ENCODE results near the gene CIROP. TPM values are rescaled to one million over a fixed set of nuclear protein-coding genes. Genes with fewer than 3 reads are reported as not detected.

The CIROP gene
- total RNA-seq, 1 experiment from 2014 or later: not detected

DNA sequence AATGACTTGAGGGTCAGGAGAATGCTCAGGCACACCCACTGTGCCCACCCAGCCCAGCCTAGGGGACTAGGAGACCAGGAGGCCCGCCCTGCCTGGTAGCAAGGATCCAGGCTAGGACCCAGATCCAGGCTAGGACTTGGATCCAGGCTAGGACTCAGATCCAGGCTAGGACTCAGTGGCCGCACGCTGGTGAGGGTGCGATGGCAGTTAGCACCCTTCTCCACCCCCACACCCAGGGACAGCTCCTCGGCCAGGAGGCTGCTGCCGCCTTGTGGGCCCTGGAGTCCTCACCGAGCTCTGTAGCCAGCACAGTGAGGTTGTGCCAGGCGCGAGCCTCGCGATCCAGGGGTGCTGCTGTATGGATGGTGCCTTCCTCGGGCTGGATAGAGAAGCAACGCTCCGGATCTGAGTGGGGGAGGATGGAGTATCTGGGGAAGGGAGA lies 52.6 kb downstream of the CIROP start:
- POLR2A ChIA-PET (ENCODE audit: unreplicated experiment): interaction anchor here (0.6 kb wide), 1 partner anchor 66 kb away, joined by 3 read pairs; no protein-coding TSS in a partner anchor
- intact Hi-C loops (cut with micrococcal nuclease; ENCODE audit: unreplicated experiment): no loop called here
- no peak for DNase-seq

DNA sequence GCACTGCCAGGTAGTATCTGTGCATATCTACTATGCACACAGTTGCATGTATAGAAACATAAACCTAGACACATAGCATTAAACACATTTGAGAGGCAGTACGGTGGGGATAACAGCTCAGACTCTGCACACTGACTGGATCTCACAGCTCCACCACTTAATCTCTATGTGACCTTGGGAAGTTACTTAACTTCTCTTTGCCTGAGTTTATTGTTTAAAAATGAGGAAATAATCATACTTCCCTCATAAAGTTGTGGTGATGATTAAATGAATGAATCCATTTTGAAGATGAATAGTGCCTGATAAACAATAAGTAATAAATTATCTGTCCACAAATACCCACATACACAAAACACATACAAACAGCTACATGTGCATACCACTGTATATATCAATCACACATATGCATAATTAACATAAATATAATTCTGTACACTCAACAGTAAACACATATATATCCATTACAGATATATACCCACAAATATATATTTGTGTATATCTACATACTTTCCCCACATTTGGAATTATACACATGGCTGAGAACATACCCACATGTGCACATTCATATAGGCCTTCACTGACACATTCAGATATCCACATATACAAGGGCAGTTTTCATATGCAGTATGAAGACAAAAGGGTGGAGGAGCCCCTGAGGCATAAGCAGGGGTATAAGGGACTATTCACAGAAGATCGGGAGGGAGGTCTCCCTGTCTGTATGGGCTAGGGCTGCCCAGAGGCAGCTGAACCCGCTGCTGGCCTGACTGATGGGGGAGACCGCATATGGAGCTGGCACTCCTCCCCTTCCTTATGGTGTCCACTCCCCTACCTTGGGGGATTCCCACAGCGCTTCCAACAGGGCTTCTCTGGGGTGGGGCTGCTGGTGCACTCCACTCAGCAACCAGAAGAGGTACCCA lies 53.4 kb downstream of the CIROP start:
- 0 out of 2 replicates have a peak, but pooled peaks cover 2% of the 10 kb centered on the region for H3K4me1 ChIP-seq (replicated peaks; ENCODE audit: insufficient read depth)
- intact Hi-C loops (cut with micrococcal nuclease; ENCODE audit: unreplicated experiment): no loop called here
- H3K4me2 ChIP-seq: no peak overlapping the region
- H3K27me3 ChIP-seq (ENCODE audit: insufficient read depth, low read depth): no peaks in the 10 kb centered on the region
- H3K9me2 ChIP-seq (ENCODE audit: insufficient read depth): no peaks in the 10 kb centered on the region
- H2AFZ ChIP-seq: no peak overlapping the region
- no TSS peak for BruUV-seq (replicated peaks)
- no peak overlapping the region for H3K4me3 ChIP-seq
- H3K79me2 ChIP-seq (ENCODE audit: low read depth): no peaks in the 10 kb centered on the region
- no peaks in the 10 kb centered on the region for H4K20me1 ChIP-seq (ENCODE audit: insufficient read depth)
- no peak for DNase-seq
- ChIA-PET CTCF (no interaction called here), POLR2A (ENCODE audit: unreplicated experiment) (interaction anchor here (0.6 kb wide), 1 partner anchor 28 kb away, joined by 4 read pairs; no protein-coding TSS in a partner anchor)
- no peaks in the 10 kb centered on the region for H3K36me3 ChIP-seq (ENCODE audit: low read depth)
- H3F3A ChIP-seq (ENCODE audit: insufficient read depth, low read depth): peaks cover 5% of the 10 kb centered on the region; the same call in 1 of the 2 replicates
- no peak overlapping the region for H3K27ac ChIP-seq
- no peaks in the 10 kb centered on the region for H3K9me3 ChIP-seq (ENCODE audit: insufficient read depth, low read depth)
- no peak for TF ChIP-seq EZH2 (IDR thresholded peaks at IDR 0.05; ENCODE audit: low read depth)
- TF ChIP-seq, protein P1, sequence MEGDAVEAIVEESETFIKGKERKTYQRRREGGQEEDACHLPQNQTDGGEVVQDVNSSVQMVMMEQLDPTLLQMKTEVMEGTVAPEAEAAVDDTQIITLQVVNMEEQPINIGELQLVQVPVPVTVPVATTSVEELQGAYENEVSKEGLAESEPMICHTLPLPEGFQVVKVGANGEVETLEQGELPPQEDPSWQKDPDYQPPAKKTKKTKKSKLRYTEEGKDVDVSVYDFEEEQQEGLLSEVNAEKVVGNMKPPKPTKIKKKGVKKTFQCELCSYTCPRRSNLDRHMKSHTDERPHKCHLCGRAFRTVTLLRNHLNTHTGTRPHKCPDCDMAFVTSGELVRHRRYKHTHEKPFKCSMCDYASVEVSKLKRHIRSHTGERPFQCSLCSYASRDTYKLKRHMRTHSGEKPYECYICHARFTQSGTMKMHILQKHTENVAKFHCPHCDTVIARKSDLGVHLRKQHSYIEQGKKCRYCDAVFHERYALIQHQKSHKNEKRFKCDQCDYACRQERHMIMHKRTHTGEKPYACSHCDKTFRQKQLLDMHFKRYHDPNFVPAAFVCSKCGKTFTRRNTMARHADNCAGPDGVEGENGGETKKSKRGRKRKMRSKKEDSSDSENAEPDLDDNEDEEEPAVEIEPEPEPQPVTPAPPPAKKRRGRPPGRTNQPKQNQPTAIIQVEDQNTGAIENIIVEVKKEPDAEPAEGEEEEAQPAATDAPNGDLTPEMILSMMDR (conservative IDR thresholded peaks at IDR 0.05): no peak

More for the DNA sequence above, 52.6 kb downstream of the CIROP start:
- H3K27me3 ChIP-seq (ENCODE audit: insufficient read depth, low read depth): no peaks in the 10 kb centered on the region
- H3K9me3 ChIP-seq (ENCODE audit: insufficient read depth, low read depth): no peaks in the 10 kb centered on the region
- H3K4me1 ChIP-seq (replicated peaks; ENCODE audit: insufficient read depth): peaks cover 8% of the 10 kb centered on the region; the same call in 1 of the 2 replicates
- no peak overlapping the region for H3K4me3 ChIP-seq
- H3F3A ChIP-seq (ENCODE audit: insufficient read depth, low read depth): peaks cover 5% of the 10 kb centered on the region; the same call in 1 of the 2 replicates
- H4K20me1 ChIP-seq (ENCODE audit: insufficient read depth): no peaks in the 10 kb centered on the region
- no peaks in the 10 kb centered on the region for H3K9me2 ChIP-seq (ENCODE audit: insufficient read depth)
- H3K27ac ChIP-seq: no peak overlapping the region
- no peak for TF ChIP-seq EZH2 (IDR thresholded peaks at IDR 0.05; ENCODE audit: low read depth)
- TF ChIP-seq, protein P1 (conservative IDR thresholded peaks at IDR 0.05): no peak
- CTCF ChIA-PET: no interaction called here
- no peaks in the 10 kb centered on the region for H3K36me3 ChIP-seq (ENCODE audit: low read depth)
- no peaks in the 10 kb centered on the region for H3K79me2 ChIP-seq (ENCODE audit: low read depth)
- no TSS peak for BruUV-seq (replicated peaks)
- H3K4me2 ChIP-seq: no peak overlapping the region
- no peak overlapping the region for H2AFZ ChIP-seq

Other genes with a start within 250 kb of the CIROP start
- gene LRP10, start 233.2 kb downstream of the CIROP start, total RNA-seq (2021): 59.0 and 61.6 TPM in 2 replicates
- gene REM2, start 221.8 kb downstream of the CIROP start, total RNA-seq (2021): 0.50 and 0.98 TPM in 2 replicates
- gene RBM23, start 185.8 kb downstream of the CIROP start, total RNA-seq (2021): 68.7 and 76.5 TPM in 2 replicates
- gene PRMT5, start 175.6 kb downstream of the CIROP start, total RNA-seq (2021): 58.6 and 73.2 TPM in 2 replicates
- gene HAUS4, start 147.9 kb downstream of the CIROP start, total RNA-seq (2021): 23.1 and 36.0 TPM in 2 replicates
- gene AJUBA, start 122.4 kb downstream of the CIROP start, total RNA-seq (2021): 37.4 and 42.6 TPM in 2 replicates
- gene C14orf93, start 94.8 kb downstream of the CIROP start, total RNA-seq (2021): 13.3 and 13.9 TPM in 2 replicates
- 122 and 146 TPM in 2 replicates for gene PSMB5, start 70.1 kb downstream of the CIROP start, total RNA-seq (2021)
- not detected in 2 replicates for gene PSMB11, start 62.8 kb downstream of the CIROP start, total RNA-seq (2021)
- gene CDH24, start 47.5 kb downstream of the CIROP start, total RNA-seq (2021): 16.4 and 18.8 TPM in 2 replicates
- gene ACIN1, start 9.9 kb downstream of the CIROP start, total RNA-seq (2021): 113 and 171 TPM in 2 replicates
- gene C14orf119, start 9.5 kb downstream of the CIROP start, total RNA-seq (2021): 26.8 and 46.5 TPM in 2 replicates
- not detected in 2 replicates for gene CEBPE, start 14.3 kb upstream of the CIROP start, total RNA-seq (2021)
- gene SLC7A8, start 78.7 kb upstream of the CIROP start, total RNA-seq (2021): 2.0 and 3.6 TPM in 2 replicates
- not detected in 2 replicates for gene RNF212B, start 132.9 kb upstream of the CIROP start, total RNA-seq (2021)
- gene HOMEZ, start 181.1 kb upstream of the CIROP start, total RNA-seq (2021): 14.0 TPM in 2 replicates
- gene PPP1R3E, start 197.9 kb upstream of the CIROP start, total RNA-seq (2021): 8.1 and 9.5 TPM in 2 replicates
- gene BCL2L2, start 201.8 kb upstream of the CIROP start, total RNA-seq (2021): 20.3 and 25.7 TPM in 2 replicates
- gene PABPN1, start 216.5 kb upstream of the CIROP start, total RNA-seq (2021): 107 and 142 TPM in 2 replicates
- gene SLC22A17, start 247.9 kb upstream of the CIROP start, total RNA-seq (2021): not detected in 2 replicates